H9 (cell line): Measurements from ENCODE around the gene LMF1. TPM values are rescaled to one million over a fixed set of nuclear protein-coding genes. Genes with fewer than 3 reads are reported as not detected.

ENCODE experiments used
- DNase-seq: peaks from one replicate; pipeline ENCODE4 v3.0.0-alpha.2; 2017
- H2AFZ ChIP-seq: one replicate; pipeline ENCODE4 v1.6.1; 2013; ENCODE audit warnings: mild to moderate bottlenecking, low read length, control low read depth, moderate library complexity
- H2AK5ac ChIP-seq: 2 replicates; pipeline ENCODE4 v1.6.1; 2013; ENCODE audit warnings: low read length, control low read depth, mixed read lengths; ENCODE audit not compliant: insufficient read length
- H2BK120ac ChIP-seq: one replicate; pipeline ENCODE4 v1.6.1; 2013; ENCODE audit warnings: low read depth, mild to moderate bottlenecking, low read length, control low read depth, inconsistent platforms; ENCODE audit not compliant: poor library complexity, severe bottlenecking
- H2BK12ac ChIP-seq: 2 replicates; pipeline ENCODE4 v1.6.1; 2013; ENCODE audit warnings: low read length, control low read depth, mixed read lengths, low read depth; ENCODE audit not compliant: insufficient read length
- H2BK15ac ChIP-seq: 2 replicates; pipeline ENCODE4 v1.6.1; 2013; ENCODE audit warnings: low read depth, low read length, control low read depth
- H2BK20ac ChIP-seq: one replicate; pipeline ENCODE4 v1.6.1; 2013; ENCODE audit warnings: low read depth, mild to moderate bottlenecking, low read length, control low read depth, inconsistent platforms; ENCODE audit not compliant: poor library complexity, severe bottlenecking
- H2BK5ac ChIP-seq: 2 replicates; pipeline ENCODE4 v1.6.1; 2013; ENCODE audit warnings: low read length, control low read depth, mixed read lengths; ENCODE audit not compliant: insufficient read length
- H3K14ac ChIP-seq: 2 replicates; pipeline ENCODE4 v1.6.1; 2013; ENCODE audit warnings: low read length, control low read depth; ENCODE audit not compliant: insufficient read depth
- H3K18ac ChIP-seq: 2 replicates; pipeline ENCODE4 v1.6.1; 2013; ENCODE audit warnings: low read depth, mild to moderate bottlenecking, mixed read lengths, low read length, control low read depth; ENCODE audit not compliant: insufficient read length
- H3K23ac ChIP-seq: 2 replicates; pipeline ENCODE4 v1.6.1; 2013; ENCODE audit warnings: low read length, control low read depth, mixed read lengths, low read depth; ENCODE audit not compliant: insufficient read length
- H3K23me2 ChIP-seq: 2 replicates; pipeline ENCODE4 v1.6.1; 2013; ENCODE audit warnings: low read depth, mild to moderate bottlenecking, mixed read lengths, low read length, control low read depth; ENCODE audit not compliant: insufficient read length, poor library complexity, severe bottlenecking
- H3K27ac ChIP-seq: 2 replicates; pipeline ENCODE4 v1.5.1; 2013; ENCODE audit warnings: low read length, control low read depth, mixed read lengths, low read depth; ENCODE audit not compliant: insufficient read length
- H3K27me3 ChIP-seq: 2 replicates; pipeline ENCODE4 v1.6.1; 2013; ENCODE audit warnings: low read length, control low read depth, inconsistent platforms; ENCODE audit not compliant: insufficient read depth
- H3K4ac ChIP-seq: 2 replicates; pipeline ENCODE4 v1.6.1; 2013; ENCODE audit warnings: low read depth, mild to moderate bottlenecking, control low read depth, inconsistent platforms, low read length, moderate library complexity
- H3K4me1 ChIP-seq: 2 replicates; pipeline ENCODE4 v1.6.1; 2013; ENCODE audit warnings: low read length, control low read depth, inconsistent platforms; ENCODE audit not compliant: insufficient read depth
- H3K4me2 ChIP-seq: 2 replicates; pipeline ENCODE4 v1.6.1; 2013; ENCODE audit warnings: low read length, control low read depth, mixed read lengths; ENCODE audit not compliant: insufficient read length, insufficient read depth
- H3K56ac ChIP-seq: 2 replicates; pipeline ENCODE4 v1.6.1; 2013; ENCODE audit warnings: low read depth, mild to moderate bottlenecking, mixed read lengths, low read length, control low read depth; ENCODE audit not compliant: insufficient read length
- H3K79me1 ChIP-seq: 2 replicates; pipeline ENCODE4 v1.6.1; 2013; ENCODE audit warnings: low read depth, mild to moderate bottlenecking, moderate library complexity, low read length, control low read depth, inconsistent platforms; ENCODE audit not compliant: insufficient read depth, poor library complexity, severe bottlenecking
- H3K79me2 ChIP-seq: 2 replicates; pipeline ENCODE4 v1.6.1; 2013; ENCODE audit warnings: low read length, control low read depth, inconsistent platforms; ENCODE audit not compliant: insufficient read depth
- H3K9ac ChIP-seq: 2 replicates; pipeline ENCODE4 v1.6.1; 2013; ENCODE audit warnings: low read length, control low read depth, mixed read lengths; ENCODE audit not compliant: insufficient read length; ENCODE audit errors: extremely low read depth
- H3K9me3 ChIP-seq: one replicate; pipeline ENCODE4 v1.6.1; 2013; ENCODE audit warnings: low read depth, low read length, inconsistent platforms; ENCODE audit not compliant: control insufficient read depth
- H3T11ph ChIP-seq: one replicate; pipeline ENCODE4 v1.6.1; 2013; ENCODE audit warnings: mild to moderate bottlenecking, low read length, control low read depth, inconsistent platforms
- H4K20me1 ChIP-seq: one replicate; pipeline ENCODE4 v1.6.1; 2013; ENCODE audit not compliant: control insufficient read depth, insufficient read length, insufficient read depth
- H4K5ac ChIP-seq: 2 replicates; pipeline ENCODE4 v1.6.1; 2013; ENCODE audit warnings: low read depth, mild to moderate bottlenecking, mixed read lengths, low read length, control low read depth; ENCODE audit not compliant: insufficient read length
- H4K8ac ChIP-seq: replicated peaks from 2 replicates; pipeline ENCODE4 v1.6.1; 2013; ENCODE audit warnings: low read length, control low read depth, mixed read lengths, low read depth; ENCODE audit not compliant: insufficient read length
- H4K91ac ChIP-seq: 2 replicates; pipeline ENCODE4 v1.6.1; 2013; ENCODE audit warnings: low read depth, mild to moderate bottlenecking, moderate library complexity, mixed read lengths, low read length, control low read depth; ENCODE audit not compliant: insufficient read length
- H3K27ac Mint-ChIP-seq, 3 experiments: 2 replicates in 2 of 3; 3 replicates in 1 of 3; pipeline ENCODE4 v1.8.0; 2020 to 2021; ENCODE audit warnings: mixed read lengths in 3 of 3, mild to moderate bottlenecking in 1 of 3, moderate library complexity in 1 of 3
- H3K27me3 Mint-ChIP-seq: 2 replicates; pipeline ENCODE4 v1.8.0; 2021; ENCODE audit warnings: low read depth, mild to moderate bottlenecking, moderate library complexity, mixed read lengths
- H3K36me3 Mint-ChIP-seq, 3 experiments: 2 replicates in 2 of 3; 3 replicates in 1 of 3; pipeline ENCODE4 v1.8.0; 2020 to 2021; ENCODE audit warnings: low read depth in 3 of 3, mixed read lengths in 3 of 3; ENCODE audit not compliant: insufficient read depth in 1 of 3
- H3K4me1 Mint-ChIP-seq, 2 experiments: 2 replicates each; pipeline ENCODE4 v1.8.0; 2020; ENCODE audit warnings: mixed read lengths in 2 of 2
- H3K4me3 Mint-ChIP-seq, 2 experiments: 2 replicates in 1 of 2; 3 replicates in 1 of 2; pipeline ENCODE4 v1.8.0; 2020 to 2021; ENCODE audit warnings: mild to moderate bottlenecking in 2 of 2, mixed read lengths in 2 of 2, moderate library complexity in 1 of 2
- H3K9me3 Mint-ChIP-seq, 2 experiments: 2 replicates in 1 of 2; 3 replicates in 1 of 2; pipeline ENCODE4 v1.8.0; 2020; ENCODE audit warnings: mild to moderate bottlenecking in 2 of 2, mixed read lengths in 2 of 2, moderate library complexity in 1 of 2
- WGBS: extraction: QIAGEN DNeasy Blood & Tissue Kit; methylation state at CpG from one replicate; pipeline ENCODE4 v1.1.7; 2013; ENCODE audit warnings: missing lambda C conversion rate, low lambda C conversion rate, mixed read lengths; ENCODE audit not compliant: insufficient read length; ENCODE audit errors: extremely low coverage; 5-methylcytosine and 5-hydroxymethylcytosine counted together
- total RNA-seq: library from RNA; stranded (reverse); gene quantifications from 2 replicates; pipeline ENCODE4 v1.2.1, GENCODE V29; 2021
- TF ChIP-seq, protein P1 (sequence below): fragments of 200-600 bp; sonication (generic); conservative IDR thresholded peaks from 3 replicates; pipeline ENCODE4 v1.8.0; 2021; ENCODE audit warnings: antibody characterized with exemption, mild to moderate bottlenecking

LMF1 gene
- total RNA-seq, 1 experiment from 2014 or later: 7.1 TPM

GRCh38 chr16:1001096-1001495 is 30.3 kb upstream of the LMF1 start:
- Histone ChIP-seq H4K91ac (no peak overlapping the region), H2AK5ac (no peak overlapping the region), H4K5ac (no peak overlapping the region), H2AFZ (no peak overlapping the region), H3K56ac (no peak overlapping the region), H3K23me2 (no peaks in the 10 kb centered on the region), H3K4me1 (no peaks in the 10 kb centered on the region), H3K79me1 (no peaks in the 10 kb centered on the region), H3K79me2 (no peaks in the 10 kb centered on the region), H2BK120ac (no peak overlapping the region), H3K27ac (no peak overlapping the region), H3T11ph (no peak overlapping the region), H2BK5ac (no peak overlapping the region), H2BK20ac (no peak overlapping the region), H3K4ac (no peak overlapping the region; the same call in 1 of the 2 replicates), H3K18ac (no peak overlapping the region), H3K9ac (no peak overlapping the region), H4K8ac (no peak overlapping the region), H3K4me2 (no peak overlapping the region), H2BK12ac (no peak overlapping the region), H3K23ac (no peak overlapping the region), H3K9me3 (no peaks in the 10 kb centered on the region), H3K14ac (no peak overlapping the region), H3K27me3 (no peaks in the 10 kb centered on the region), H4K20me1 (no peaks in the 10 kb centered on the region), H2BK15ac (no peak overlapping the region)
- Mint-ChIP-seq H3K27me3 (peaks cover 14% of the 10 kb centered on the region), H3K4me1 (peaks cover 7 to 20% of the 10 kb centered on the region in 2 experiments), H3K36me3 (no peaks in the 10 kb centered on the region; a peak in 1 of 7 replicates), H3K27ac (no peak overlapping the region), H3K4me3 (no peak overlapping the region), H3K9me3 (no peaks in the 10 kb centered on the region; a peak in 1 of 5 replicates)
- WGBS: no CpG with 5 or more reads among the region's 11 CpGs
- no peak for DNase-seq
- TF ChIP-seq, protein P1, sequence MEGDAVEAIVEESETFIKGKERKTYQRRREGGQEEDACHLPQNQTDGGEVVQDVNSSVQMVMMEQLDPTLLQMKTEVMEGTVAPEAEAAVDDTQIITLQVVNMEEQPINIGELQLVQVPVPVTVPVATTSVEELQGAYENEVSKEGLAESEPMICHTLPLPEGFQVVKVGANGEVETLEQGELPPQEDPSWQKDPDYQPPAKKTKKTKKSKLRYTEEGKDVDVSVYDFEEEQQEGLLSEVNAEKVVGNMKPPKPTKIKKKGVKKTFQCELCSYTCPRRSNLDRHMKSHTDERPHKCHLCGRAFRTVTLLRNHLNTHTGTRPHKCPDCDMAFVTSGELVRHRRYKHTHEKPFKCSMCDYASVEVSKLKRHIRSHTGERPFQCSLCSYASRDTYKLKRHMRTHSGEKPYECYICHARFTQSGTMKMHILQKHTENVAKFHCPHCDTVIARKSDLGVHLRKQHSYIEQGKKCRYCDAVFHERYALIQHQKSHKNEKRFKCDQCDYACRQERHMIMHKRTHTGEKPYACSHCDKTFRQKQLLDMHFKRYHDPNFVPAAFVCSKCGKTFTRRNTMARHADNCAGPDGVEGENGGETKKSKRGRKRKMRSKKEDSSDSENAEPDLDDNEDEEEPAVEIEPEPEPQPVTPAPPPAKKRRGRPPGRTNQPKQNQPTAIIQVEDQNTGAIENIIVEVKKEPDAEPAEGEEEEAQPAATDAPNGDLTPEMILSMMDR: no peak
